Ascending aorta (tissue), 2 donors: ENCODE results near the gene RALGPS2. TPM values are rescaled to one million over a fixed set of nuclear protein-coding genes. Genes with fewer than 3 reads are reported as not detected.
A peak's percentile ranks its signal among the peaks of the same experiment; 100 is the strongest.

Experiments
- DNase-seq, 2 donors: peaks; one replicate each; pipeline ENCODE4 v3.0.0-alpha.2; 2019; ENCODE audit warnings: low spot score in 2 of 2
- H3K27ac ChIP-seq, 2 donors: fragments of 200-600 bp; sonication (generic); one replicate each; pipeline ENCODE4 v1.5.1; 2016 to 2017; ENCODE audit warnings: mild to moderate bottlenecking in 1 of 2
- H3K27me3 ChIP-seq: fragments of 200-600 bp; sonication (generic); one replicate; pipeline ENCODE4 v1.5.1; 2017
- H3K36me3 ChIP-seq, 2 donors: fragments of 200-600 bp; sonication (generic); one replicate each; pipeline ENCODE4 v1.5.1; 2016
- H3K4me1 ChIP-seq, 2 donors: fragments of 200-600 bp; sonication (generic); one replicate each; pipeline ENCODE4 v1.5.1; 2016 to 2017; ENCODE audit warnings: mild to moderate bottlenecking in 1 of 2
- H3K4me3 ChIP-seq, 2 donors: fragments of 200-600 bp; sonication (generic); one replicate each; pipeline ENCODE4 v1.5.1; 2016 to 2017; ENCODE audit warnings: mild to moderate bottlenecking in 1 of 2
- H3K9me3 ChIP-seq, 2 donors: fragments of 200-600 bp; sonication (generic); one replicate each; pipeline ENCODE4 v1.5.1; 2016
- intact Hi-C: fragments of 100-400 bp; cut with DNase I; formaldehyde crosslinking; loops from one replicate; pipeline ENCODE4 v1.15.1; 2023
- total RNA-seq: library from RNA; depleted of rRNA; stranded (reverse); fragments of >200 nt; gene quantifications from one replicate; pipeline ENCODE4 v1.1.0, GENCODE V29; 2016
- TF ChIP-seq, protein P1 (sequence below), 3 experiments: fragments of 200-600 bp in 2 of 3; fragments of 450-650 bp in 1 of 3; sonication (generic) in 2 of 3; IDR thresholded peaks; one replicate each; pipeline ENCODE4 v1.5.1; 2016 to 2019; ENCODE audit warnings: antibody characterized with exemption in 3 of 3, mild to moderate bottlenecking in 1 of 3, moderate library complexity in 1 of 3

Gene RALGPS2
- total RNA-seq, 1 donor from 2014 or later, result 2.2 TPM

DNA sequence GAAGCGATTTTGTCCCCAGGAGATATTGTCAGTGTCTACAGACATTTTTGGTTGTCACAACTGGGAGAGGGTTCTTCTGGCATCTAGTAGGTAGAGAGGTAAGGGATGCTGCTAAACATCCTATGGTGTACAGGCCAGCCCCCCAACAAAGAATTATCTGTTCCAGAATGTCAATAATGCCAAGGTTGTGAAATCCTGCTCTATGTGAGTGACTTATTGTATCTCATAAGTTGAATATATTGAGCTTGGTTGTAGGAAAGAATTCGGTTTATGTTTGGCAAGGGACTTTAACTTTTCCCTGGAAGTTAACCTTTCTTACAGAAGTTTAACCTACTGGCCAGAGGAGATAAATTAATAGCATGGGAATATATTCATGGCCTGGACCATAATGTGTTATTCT, 198.5 kb downstream of the RALGPS2 start:
- no peaks in the 10 kb centered on the region for H3K4me1 ChIP-seq
- no peaks in the 10 kb centered on the region for H3K27me3 ChIP-seq
- H3K36me3 ChIP-seq, result no peaks in the 10 kb centered on the region
- TF ChIP-seq, protein P1, sequence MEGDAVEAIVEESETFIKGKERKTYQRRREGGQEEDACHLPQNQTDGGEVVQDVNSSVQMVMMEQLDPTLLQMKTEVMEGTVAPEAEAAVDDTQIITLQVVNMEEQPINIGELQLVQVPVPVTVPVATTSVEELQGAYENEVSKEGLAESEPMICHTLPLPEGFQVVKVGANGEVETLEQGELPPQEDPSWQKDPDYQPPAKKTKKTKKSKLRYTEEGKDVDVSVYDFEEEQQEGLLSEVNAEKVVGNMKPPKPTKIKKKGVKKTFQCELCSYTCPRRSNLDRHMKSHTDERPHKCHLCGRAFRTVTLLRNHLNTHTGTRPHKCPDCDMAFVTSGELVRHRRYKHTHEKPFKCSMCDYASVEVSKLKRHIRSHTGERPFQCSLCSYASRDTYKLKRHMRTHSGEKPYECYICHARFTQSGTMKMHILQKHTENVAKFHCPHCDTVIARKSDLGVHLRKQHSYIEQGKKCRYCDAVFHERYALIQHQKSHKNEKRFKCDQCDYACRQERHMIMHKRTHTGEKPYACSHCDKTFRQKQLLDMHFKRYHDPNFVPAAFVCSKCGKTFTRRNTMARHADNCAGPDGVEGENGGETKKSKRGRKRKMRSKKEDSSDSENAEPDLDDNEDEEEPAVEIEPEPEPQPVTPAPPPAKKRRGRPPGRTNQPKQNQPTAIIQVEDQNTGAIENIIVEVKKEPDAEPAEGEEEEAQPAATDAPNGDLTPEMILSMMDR (IDR thresholded peaks at IDR 0.05), result no peak
- intact Hi-C loops, result no loop called here
- H3K4me3 ChIP-seq, result no peak overlapping the region
- no peak overlapping the region for H3K27ac ChIP-seq
- peaks cover 0 to 7% of the 10 kb centered on the region in 2 donors for H3K9me3 ChIP-seq
- no peak for DNase-seq

DNA sequence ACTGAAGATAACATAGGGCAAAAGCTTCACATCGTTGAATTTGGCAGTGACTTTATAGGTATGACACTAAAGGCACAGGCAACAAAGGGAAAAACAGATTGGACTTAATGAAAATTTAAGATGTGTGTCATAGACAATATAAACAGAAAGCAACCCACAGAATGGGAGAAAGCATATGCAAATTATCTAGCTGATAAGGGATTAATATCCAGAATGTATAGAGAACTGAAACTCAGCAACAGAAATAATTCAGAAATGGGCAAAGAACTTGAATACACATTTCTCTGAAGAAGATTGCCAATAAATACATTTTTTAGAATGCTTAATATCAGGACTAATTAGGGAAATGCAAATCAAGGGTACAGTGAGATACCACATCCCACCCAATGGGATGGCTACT, 201.0 kb downstream of the RALGPS2 start:
- Histone ChIP-seq H3K9me3 (peaks cover 0 to 7% of the 10 kb centered on the region in 2 donors), H3K36me3 (no peaks in the 10 kb centered on the region), H3K27me3 (no peaks in the 10 kb centered on the region), H3K27ac (no peak overlapping the region), H3K4me1 (no peaks in the 10 kb centered on the region), H3K4me3 (no peak overlapping the region)
- no peak for DNase-seq
- intact Hi-C loops, result no loop called here
- TF ChIP-seq, protein P1 (IDR thresholded peaks at IDR 0.05), result no peak

GRCh38 chr1:178927003-178927402, 202.0 kb downstream of the RALGPS2 start:
- TF ChIP-seq, protein P1 (IDR thresholded peaks at IDR 0.05), result no peak
- Histone ChIP-seq H3K36me3 (no peaks in the 10 kb centered on the region), H3K4me1 (peaks cover 0 to 7% of the 10 kb centered on the region in 2 donors), H3K4me3 (no peak overlapping the region), H3K9me3 (peaks cover 0 to 7% of the 10 kb centered on the region in 2 donors), H3K27ac (no peak overlapping the region), H3K27me3 (no peaks in the 10 kb centered on the region)
- intact Hi-C loops, result no loop called here
- DNase-seq, result no peak

- H3K4me1 ChIP-seq, result peaks cover 6 to 14% of the 10 kb centered on the region in 2 donors
- TF ChIP-seq, protein P1 (IDR thresholded peaks at IDR 0.05), result no peak
- intact Hi-C loops, result no loop called here
- H3K9me3 ChIP-seq, result peaks cover 0 to 7% of the 10 kb centered on the region in 2 donors
- no peak for DNase-seq
- no peak overlapping the region for H3K4me3 ChIP-seq
- no peak overlapping the region for H3K27ac ChIP-seq
- no peaks in the 10 kb centered on the region for H3K27me3 ChIP-seq
- no peaks in the 10 kb centered on the region for H3K36me3 ChIP-seq
These were observed 203.0 kb downstream of the RALGPS2 start for GRCh38 chr1:178928041-178928440.

- H3K4me1 ChIP-seq, result peaks cover 16 to 24% of the 10 kb centered on the region in 2 donors
- H3K27me3 ChIP-seq, result no peaks in the 10 kb centered on the region
- TF ChIP-seq, protein P1 (IDR thresholded peaks at IDR 0.05), result no peak
- peak overlapping the region; percentile 44 to 61 for H3K27ac ChIP-seq
- peaks cover 0 to 7% of the 10 kb centered on the region in 2 donors for H3K9me3 ChIP-seq
- no peak overlapping the region for H3K4me3 ChIP-seq
- no peaks in the 10 kb centered on the region for H3K36me3 ChIP-seq
- no peak for DNase-seq
- intact Hi-C loops, result no loop called here
These were observed 203.9 kb downstream of the RALGPS2 start for GRCh38 chr1:178928976-178929375.
